Stimulated activated CD4-positive, alpha-beta T cell treated with anti-CD3 and anti-CD28 coated beads, Interleukin-12 subunit alpha, Interleukin-12 subunit beta, amount 100 ng/mL, for 4 hours (primary cell): ENCODE measurements around the gene PLA1A.
"Not testable (repeated sequence)": the region's sequence is repeated elsewhere in the genome, so short reads cannot be mapped to it uniquely, and the experiment has no call there.

Experiments
- DNase-seq: peaks from one replicate; pipeline ENCODE4 v3.0.0-alpha.2; 2020

The PLA1A gene

DNA sequence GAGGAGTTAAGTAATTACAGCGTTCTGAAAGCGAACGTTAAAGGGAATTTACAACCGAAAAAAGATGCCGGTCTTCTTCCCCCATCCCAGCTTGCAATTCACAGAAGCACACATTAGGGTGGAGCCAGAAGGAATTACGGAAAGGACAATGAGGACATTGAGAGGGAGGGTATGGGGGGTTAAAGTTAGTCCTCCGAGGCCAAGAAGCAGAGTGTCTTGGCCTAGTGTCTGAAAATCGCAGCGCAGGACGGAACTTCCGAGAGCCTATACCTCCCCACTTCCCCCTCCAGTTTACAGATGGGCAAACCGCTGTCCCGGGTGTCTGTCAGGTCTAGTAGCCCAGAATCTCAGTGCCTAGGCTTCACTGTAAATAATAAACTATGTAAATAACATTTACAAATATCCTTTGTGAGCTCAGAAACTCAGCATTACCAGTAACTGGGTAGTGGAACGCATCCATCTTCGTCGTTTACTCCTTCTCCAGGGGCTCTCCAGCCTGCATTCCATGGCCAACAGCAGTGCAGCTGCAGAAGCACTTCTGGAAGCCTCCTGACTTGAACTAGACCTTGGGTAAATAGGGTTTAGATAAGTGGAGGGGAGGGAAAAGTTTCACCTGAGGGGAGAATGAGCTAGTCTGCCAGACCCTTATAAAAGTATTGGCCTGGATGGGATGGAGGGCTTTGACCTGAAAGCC, 17.5 kb upstream of the PLA1A start:
- peak; percentile 10 for DNase-seq

DNA sequence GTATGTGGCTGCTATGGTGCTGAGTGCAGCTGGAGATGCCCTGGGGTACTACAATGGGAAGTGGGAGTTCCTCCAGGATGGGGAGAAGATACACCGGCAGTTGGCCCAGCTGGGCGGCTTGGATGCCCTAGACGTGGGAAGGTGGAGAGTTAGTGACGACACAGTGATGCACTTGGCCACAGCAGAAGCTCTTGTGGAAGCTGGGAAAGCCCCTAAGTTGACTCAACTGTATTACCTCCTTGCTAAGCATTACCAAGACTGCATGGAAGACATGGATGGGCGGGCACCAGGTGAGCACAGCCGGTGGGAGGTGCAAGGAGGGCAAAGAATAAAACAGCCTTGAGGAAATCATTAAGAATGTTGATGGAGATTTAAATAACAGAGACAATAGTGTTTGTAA, 15.5 kb upstream of the PLA1A start:
- DNase-seq: peak; percentile 11

DNA sequence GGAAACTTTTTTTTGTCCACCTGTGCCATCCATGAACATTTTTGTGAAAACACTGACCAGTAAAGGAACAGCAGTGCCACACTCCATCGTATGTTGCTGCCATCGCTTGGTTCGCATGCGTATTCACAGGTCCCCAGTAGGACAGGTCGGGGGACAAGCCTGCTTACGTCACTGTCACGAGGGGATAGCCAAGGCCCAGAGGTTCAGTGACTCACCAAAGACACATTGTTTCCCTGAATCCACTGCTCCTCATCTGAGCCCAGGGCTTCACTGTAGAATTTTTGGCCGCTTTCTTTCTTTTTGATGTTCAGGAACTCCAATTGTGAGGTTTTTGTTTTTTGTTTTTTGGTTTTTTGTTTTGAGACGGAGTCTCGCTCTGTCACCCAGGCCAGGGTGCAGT, 12.5 kb upstream of the PLA1A start:
- DNase-seq: no peak

- no peak for DNase-seq
These were observed 11.7 kb upstream of the PLA1A start for GRCh38 chr3:119585856-119586570.

DNA sequence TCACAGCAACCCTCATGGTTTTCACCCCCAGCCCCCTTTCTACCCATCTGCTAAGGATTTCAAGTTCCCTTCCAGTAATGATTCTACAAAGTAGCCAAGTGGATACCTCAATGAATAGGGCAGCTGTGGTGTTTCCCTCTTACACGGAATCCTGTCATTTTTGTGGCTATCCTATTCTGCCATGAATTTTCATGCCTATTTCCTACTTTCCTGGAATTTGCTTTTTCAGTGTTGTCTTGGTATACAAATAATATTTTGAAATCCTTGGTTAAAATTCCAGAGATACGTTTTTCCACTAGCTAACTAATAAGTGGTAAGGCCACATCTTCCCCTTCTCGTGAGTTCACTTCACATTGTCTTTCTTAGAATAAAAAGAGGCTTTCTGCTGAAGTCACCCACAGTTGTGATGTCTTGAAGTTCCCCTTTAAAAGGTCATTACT, 10.9 kb upstream of the PLA1A start:
- no peak for DNase-seq

DNA sequence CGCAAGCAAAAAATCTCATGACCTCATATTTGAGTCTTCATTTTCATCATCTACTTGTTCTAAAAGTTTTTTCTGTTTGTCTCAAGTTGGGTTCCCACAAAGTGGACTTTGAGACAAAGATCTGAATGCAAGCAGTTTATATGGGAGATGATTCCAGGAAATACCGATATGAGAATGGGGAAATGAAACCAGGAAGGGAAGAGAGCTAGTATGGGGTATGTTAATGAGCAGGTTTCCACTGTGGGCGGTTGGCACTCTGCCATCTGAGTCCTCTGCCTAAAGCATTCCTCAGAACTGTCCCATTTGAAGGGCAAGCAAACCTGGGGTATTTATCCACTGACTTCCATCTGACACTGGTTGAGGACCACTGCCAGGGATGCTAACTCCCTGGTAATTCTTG, 9.6 kb upstream of the PLA1A start:
- DNase-seq: peak; percentile 20

GRCh38 chr3:119589102-119589773, 8.4 kb upstream of the PLA1A start:
- DNase-seq: no peak

GRCh38 chr3:119590706-119591105, 7.0 kb upstream of the PLA1A start:
- no peak for DNase-seq

GRCh38 chr3:119592861-119593260, 4.8 kb upstream of the PLA1A start:
- DNase-seq: no peak

- DNase-seq: no peak
These were observed 3.6 kb upstream of the PLA1A start for GRCh38 chr3:119594066-119594465.

GRCh38 chr3:119594929-119595328, 2.8 kb upstream of the PLA1A start:
- not testable (repeated sequence) for DNase-seq

DNA sequence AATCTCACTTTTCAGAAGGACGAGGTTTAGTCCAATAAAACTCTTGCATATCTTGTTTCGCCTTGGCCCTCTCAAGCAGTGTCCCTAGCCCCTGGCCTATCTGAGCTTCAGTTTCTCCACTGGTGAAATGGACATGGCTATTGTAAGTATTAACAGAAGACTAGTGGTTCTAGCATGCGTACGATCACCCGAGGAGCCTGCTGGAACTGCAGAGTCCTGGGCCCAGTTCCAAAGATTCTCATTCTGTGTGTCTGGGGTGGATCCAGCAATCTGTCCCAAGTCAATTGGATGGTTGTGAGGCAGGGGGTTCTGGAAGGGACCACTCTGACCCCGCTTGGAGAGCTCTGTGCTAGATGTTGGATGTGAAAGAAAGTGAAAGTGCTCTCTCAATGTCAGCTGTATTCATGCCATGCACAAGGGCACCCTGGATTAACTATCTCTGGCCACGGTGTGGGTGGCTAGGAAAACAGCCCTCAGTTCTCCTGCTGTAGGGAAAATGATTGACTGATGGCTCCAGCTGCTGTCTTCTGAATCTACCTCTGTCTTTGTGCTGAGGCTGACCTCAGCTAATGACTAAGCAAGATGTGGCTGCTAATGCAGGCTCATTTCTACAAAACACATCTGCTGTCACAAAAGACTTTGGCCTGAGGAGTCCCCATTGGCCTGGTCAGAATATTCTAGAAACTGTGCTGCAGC, 1.9 kb upstream of the PLA1A start:
- no peak for DNase-seq

DNA sequence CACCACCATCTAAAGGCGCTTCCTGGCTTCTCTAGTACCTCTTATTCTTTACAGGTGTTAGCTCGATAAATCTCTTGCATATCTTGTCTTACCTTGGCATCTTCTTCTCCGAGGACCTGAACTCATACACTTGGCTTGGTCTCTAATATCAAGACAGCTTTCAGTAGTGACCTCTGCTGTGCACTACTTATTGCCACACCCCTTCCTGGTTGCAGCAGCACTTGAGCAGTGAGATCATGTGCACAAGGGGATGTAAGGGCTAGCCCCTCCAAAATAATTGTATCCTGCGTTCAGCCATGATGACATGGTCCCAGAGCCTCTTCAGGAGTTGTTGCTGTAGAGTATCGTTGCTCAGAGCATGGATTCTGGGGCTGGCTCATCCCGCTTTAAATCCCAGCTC, 1.3 kb upstream of the PLA1A start:
- no peak for DNase-seq

- no peak for DNase-seq
These were observed 869 bp downstream of the PLA1A start for GRCh38 chr3:119598410-119599098.

DNA sequence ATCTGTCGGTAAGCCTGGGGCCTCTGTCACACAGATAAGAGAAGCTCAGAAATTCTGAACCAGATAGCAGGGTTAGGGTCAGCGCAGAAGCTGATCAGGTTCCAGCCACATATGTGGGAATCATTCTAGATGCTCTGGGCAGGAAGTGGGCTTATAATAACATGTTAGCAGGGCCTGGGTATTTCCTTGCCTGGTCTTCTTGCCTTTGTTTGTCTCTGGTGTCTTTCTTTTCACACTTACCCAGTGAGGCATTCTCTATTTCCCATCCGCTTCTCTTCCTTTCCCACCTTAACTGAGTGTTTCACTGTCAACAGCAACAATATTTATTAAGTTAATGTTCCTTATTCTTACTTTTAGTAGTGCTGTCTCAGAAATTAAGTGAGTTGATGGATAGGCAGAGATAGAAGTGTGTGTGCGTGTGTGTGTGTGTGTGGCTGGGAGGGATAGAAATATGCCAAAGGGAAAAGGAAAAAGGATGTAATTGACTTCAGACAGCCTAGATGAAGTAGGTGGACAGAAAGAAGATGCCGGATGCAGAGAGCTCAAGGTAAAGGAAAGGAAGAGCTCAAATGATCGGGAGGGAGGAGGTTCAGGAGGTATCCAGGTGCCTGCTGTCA, 2.0 kb downstream of the PLA1A start:
- DNase-seq: no peak

DNA sequence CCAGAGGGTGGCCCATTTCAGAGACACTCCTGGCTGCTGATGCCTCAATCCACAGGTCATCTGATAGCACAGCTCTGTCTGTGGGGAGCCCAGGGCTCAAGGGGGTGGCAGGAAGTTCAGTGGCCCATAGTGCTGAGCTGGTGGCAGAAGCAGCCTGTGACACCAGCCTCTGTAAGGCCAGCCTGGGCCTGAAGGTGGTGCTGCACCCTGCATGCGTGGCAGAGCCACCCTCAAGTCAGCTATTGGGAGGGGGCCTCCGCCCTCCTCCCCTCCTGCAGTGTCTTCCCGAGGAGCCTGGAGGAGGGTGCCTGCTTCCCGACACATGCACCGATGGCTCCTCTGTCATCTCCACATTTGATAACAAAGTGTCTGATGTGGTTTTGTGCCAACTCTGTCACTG, 3.0 kb downstream of the PLA1A start:
- peak; percentile 4 for DNase-seq

GRCh38 chr3:119601154-119601553, 3.5 kb downstream of the PLA1A start:
- peak; percentile 6 for DNase-seq

DNA sequence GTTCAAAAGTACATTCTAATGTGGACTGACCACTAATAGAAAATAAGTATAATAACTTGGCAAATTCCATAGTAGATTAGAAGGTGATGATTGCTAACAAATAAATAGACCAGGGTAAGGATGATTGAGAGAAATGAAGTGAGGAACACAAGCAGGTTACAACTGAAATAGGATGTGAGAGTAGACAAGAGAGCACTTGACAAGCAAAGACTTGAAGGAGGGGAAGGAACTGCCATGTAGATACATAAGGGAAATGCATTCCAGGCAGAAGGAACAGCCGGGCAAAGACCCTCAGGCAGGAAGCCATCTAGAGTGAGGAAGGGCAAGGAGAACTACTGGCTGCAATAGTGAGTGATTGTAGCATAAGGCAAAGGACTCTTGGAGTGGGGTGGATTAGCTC, 5.0 kb downstream of the PLA1A start:
- DNase-seq: no peak

DNA sequence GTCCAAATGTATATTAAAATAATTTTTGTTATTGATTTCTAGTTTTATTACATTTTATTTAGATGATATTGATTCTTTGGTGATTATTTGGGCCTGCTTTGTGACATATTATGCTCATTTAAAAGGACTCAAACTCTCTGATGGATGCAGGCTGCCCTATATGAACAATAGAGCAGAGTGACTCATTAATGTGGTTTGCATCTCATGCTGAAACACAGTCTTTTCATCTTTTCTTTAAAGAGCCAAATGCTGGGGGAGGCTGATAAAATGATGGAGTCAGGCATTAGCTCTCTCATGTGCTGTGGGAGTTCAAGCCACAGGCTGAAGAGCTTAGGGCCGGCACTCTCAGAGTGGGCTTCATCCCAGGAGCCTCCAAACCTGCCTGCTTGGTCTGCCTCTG, 7.2 kb downstream of the PLA1A start:
- no peak for DNase-seq

GRCh38 chr3:119608405-119609000, 10.8 kb downstream of the PLA1A start:
- DNase-seq: no peak

DNA sequence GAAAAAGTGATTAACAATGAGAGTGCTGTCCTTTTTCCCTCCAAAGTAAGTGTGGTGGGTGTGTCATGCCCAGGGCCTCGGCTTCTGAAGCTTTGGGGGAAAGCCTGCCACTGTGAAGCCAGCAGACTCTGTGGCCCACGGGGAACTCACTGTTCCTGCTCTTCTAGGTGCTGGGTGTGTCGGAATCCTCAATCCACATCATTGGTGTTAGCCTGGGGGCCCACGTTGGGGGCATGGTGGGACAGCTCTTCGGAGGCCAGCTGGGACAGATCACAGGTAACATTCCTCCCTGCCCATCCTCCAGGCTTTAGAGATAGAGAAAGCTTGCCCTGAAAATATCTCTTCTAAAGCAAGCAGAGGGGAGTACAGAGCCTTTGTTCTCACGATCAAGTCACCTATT, 11.6 kb downstream of the PLA1A start:
- no peak for DNase-seq

- no peak for DNase-seq
These were observed 14.0 kb downstream of the PLA1A start for GRCh38 chr3:119611664-119612063.
